BJ (cell line): ENCODE data around the gene BATF3. TPM values are rescaled to one million over a fixed set of nuclear protein-coding genes. Genes with fewer than 3 reads are reported as not detected.

Experiments used
- CTCF ChIA-PET: fragments of 350-600 bp; formaldehyde crosslinking; extraction: SDS; loops from one replicate; lab custom pipeline; 2021; ENCODE audit warnings: antibody characterized with exemption, inconsistent platforms; lab: Yijun Ruan, JAX
- POLR2A ChIA-PET: fragments of 300-600 bp; sonication (Branson Sonifier 250); formaldehyde crosslinking; extraction: SDS; loops from one replicate; lab custom pipeline; 2021; ENCODE audit warnings: antibody characterized with exemption; lab: Charles Lee
- DNase-seq: peaks from one replicate; pipeline ENCODE4 v3.0.0-alpha.2; 2011; ENCODE audit warnings: low read depth
- H3K27me3 ChIP-seq: 2 replicates; pipeline ENCODE4 v1.6.0; 2011; ENCODE audit warnings: low read length; ENCODE audit not compliant: control insufficient read depth, insufficient read depth
- H3K36me3 ChIP-seq: 2 replicates; pipeline ENCODE4 v1.5.1; 2011; ENCODE audit warnings: low read length; ENCODE audit not compliant: control insufficient read depth, insufficient read depth
- H3K4me3 ChIP-seq: 2 replicates; pipeline ENCODE4 v1.5.1; 2011; ENCODE audit warnings: low read depth, mild to moderate bottlenecking, control low read depth, low read length
- CTCF ChIP-seq: IDR thresholded peaks from 2 replicates; pipeline ENCODE4 v1.5.1; 2011; ENCODE audit warnings: low read depth, mild to moderate bottlenecking, control low read depth, inconsistent platforms, low read length, moderate library complexity; ENCODE audit not compliant: insufficient read depth
- polyA plus RNA-seq: library from polyadenylated mRNA; depleted of rRNA; stranded (reverse); fragments of >200 nt; gene quantifications from 2 replicates; pipeline ENCODE4 v1.2.3, GENCODE V29; 2011

Gene BATF3
- polyA plus RNA-seq, 1 experiment: 1.7 TPM

- Histone ChIP-seq H3K4me3 (no peak overlapping the region), H3K27me3 (no peaks in the 10 kb centered on the region), H3K36me3 (no peaks in the 10 kb centered on the region)
- DNase-seq: peak; percentile 43
- ChIA-PET POLR2A (no interaction called here), CTCF (interaction anchor here (3.3 kb wide), 1 partner anchor 9 kb away, joined by 23 read pairs; no protein-coding TSS in a partner anchor)
- no peak for TF ChIP-seq CTCF
Measured at GRCh38 chr1:212655668-212656440, 43.8 kb downstream of the BATF3 start.

DNA sequence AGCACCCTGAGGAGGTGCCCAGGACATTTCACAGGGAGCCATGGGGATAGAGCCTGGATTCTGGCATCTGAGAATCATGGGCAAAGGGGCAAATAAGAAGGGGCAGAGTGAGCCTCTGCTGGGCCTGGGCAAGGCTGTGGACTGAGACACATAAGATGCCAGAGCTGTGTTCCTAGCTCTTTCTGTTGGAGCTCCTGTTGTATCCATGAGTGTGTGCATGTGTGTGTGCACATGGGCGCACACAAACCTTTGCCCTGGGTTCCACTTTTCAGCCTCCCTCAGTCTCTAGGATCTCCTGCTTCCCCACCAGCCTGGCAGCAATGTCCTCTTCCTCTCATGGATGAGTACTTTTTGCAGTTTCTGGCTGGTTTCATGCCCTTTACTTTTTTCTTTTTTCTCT lies 47.0 kb downstream of the BATF3 start:
- no peak overlapping the region for H3K4me3 ChIP-seq
- no peaks in the 10 kb centered on the region for H3K27me3 ChIP-seq
- ChIA-PET CTCF (interaction anchor here (1.2 to 3.1 kb wide), 3 partner anchors 12 to 133 kb away, joined by 3 to 19 read pairs (median 5); no protein-coding TSS in a partner anchor), POLR2A (no interaction called here)
- no peaks in the 10 kb centered on the region for H3K36me3 ChIP-seq
- no peak for DNase-seq
- no peak for TF ChIP-seq CTCF

GRCh38 chr1:212651977-212652376 lies 47.7 kb downstream of the BATF3 start:
- no peak for TF ChIP-seq CTCF
- DNase-seq: no peak
- Histone ChIP-seq H3K36me3 (no peaks in the 10 kb centered on the region), H3K27me3 (no peaks in the 10 kb centered on the region), H3K4me3 (no peak overlapping the region)
- ChIA-PET POLR2A (no interaction called here), CTCF (interaction anchor here (1.0 to 3.1 kb wide), 4 partner anchors 13 to 132 kb away, joined by 3 to 19 read pairs (median 4); no protein-coding TSS in a partner anchor)

DNA sequence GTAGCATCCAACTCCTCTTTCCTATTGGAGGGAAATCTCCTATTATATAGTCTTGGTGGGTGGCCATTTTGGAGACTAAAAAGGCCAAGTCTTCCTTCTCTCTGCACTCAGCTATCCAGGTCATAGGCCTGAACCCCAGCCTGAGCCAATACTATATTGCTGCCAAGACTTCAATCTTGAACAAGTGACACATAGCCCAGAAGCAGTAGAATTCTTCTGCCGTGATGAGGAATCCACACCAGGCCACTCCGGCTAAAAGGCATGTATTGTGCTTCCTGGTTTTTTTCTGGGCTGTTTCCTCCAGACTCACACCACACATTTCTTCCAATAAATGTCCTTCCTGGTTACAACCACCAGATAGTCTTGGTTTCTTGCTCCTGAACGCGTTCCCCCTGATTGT lies 48.1 kb downstream of the BATF3 start:
- CTCF ChIA-PET: interaction anchor here (0.7 to 3.1 kb wide), 4 partner anchors 14 to 175 kb away, joined by 3 to 19 read pairs (median 4); no protein-coding TSS in a partner anchor
- no peak for DNase-seq
- H3K36me3 ChIP-seq: no peaks in the 10 kb centered on the region
- TF ChIP-seq CTCF: no peak
- no peak overlapping the region for H3K4me3 ChIP-seq
- POLR2A ChIA-PET: no interaction called here
- no peaks in the 10 kb centered on the region; the same call in 1 of the 2 replicates for H3K27me3 ChIP-seq

DNA sequence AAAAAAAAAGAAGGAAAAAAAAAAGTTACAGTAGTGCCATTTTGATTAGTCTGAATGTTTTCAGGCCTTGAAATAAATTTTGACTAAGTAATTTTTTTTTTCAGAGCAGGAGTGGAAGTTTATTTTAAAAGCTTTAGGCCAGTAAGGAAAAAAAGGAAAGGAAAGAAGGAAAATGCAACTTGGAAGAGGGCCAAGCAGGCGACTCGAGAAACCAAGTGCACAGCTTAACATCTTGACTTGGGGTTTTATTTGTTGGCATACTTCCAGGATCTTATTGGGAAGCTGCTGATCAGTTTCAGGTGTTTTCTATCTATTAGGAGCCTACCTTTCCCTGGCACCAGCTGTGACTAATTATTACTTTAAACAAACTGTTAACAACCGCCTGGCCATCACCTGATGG lies 49.4 kb downstream of the BATF3 start:
- DNase-seq: no peak
- ChIA-PET CTCF (interaction anchor here (0.6 to 1.6 kb wide), 2 partner anchors 8 to 15 kb away, joined by 3 to 4 read pairs; no protein-coding TSS in a partner anchor), POLR2A (no interaction called here)
- no peak for TF ChIP-seq CTCF
- H3K27me3 ChIP-seq: no peaks in the 10 kb centered on the region; the same call in none of the 2 replicates
- no peaks in the 10 kb centered on the region for H3K36me3 ChIP-seq
- no peak overlapping the region for H3K4me3 ChIP-seq
